GM12892 (cell line): ENCODE results near the gene WDR11.

Experiments used
- DNase-seq: peaks from one replicate; pipeline ENCODE4 v3.0.0; 2011; ENCODE audit not compliant: insufficient read length
- FAIRE-seq: peaks from 2 replicates; lab custom pipeline; 2011; peaks lifted over from hg19 to GRCh38; lab: Jason Lieb, UNC
- POLR2A ChIP-seq: IDR thresholded peaks from 2 replicates; pipeline ENCODE4 v1.6.1; 2011; ENCODE audit warnings: low read depth, low read length, control low read depth
- POLR2AphosphoS5 ChIP-seq: IDR thresholded peaks from 2 replicates; pipeline ENCODE4 v1.6.1; 2011; ENCODE audit warnings: low read depth, low read length, control low read depth
- TAF1 ChIP-seq: IDR thresholded peaks from 2 replicates; pipeline ENCODE4 v1.6.1; 2011; ENCODE audit warnings: low read depth, mild to moderate bottlenecking, control low read depth, low read length, borderline replicate concordance

WDR11 gene

DNA sequence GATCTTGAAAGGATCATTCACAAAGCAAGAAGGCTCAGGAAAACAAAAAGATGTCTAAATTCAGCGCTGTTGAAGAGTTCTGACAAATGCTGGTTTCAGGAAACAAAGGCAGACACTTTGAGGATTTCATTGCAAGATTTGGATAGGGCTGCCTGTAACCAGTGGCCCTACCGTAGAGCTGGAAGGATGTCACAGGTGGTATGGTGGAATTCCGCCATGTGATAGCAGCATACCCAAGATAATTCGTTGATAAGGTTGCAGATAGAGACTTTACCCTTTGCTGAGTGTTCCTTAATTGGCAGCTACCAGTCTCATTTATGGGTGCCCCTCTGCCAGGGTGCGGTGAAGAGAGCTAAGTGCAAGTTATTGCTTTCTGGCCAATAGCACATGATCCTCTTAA is 100.1 kb downstream of the WDR11 start:
- no peak for FAIRE-seq
- no peak for DNase-seq
- TF ChIP-seq TAF1 (no peak), POLR2AphosphoS5 (no peak), POLR2A (no peak)

DNA sequence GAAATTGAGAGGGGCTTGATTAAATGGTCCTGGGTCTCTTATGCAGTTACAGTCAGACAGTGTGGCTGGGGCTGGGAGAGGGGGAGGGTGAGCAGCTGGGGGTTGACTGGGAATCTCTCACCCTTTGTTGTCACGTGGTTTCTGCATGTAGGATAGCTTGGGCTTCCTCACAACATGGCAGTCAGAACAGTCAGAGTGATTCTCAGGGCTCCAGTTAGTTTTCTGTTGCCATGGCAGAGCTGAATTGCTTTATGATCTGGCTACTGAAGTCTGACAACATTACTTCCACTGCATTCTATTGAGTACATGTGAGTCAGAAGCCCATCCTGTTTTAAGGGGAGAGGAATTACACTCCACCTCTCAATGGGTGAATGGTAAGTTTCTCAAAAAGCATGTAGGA is 102.7 kb downstream of the WDR11 start:
- FAIRE-seq (no peak), DNase-seq (no peak)
- no peak for TF ChIP-seq POLR2A
- no peak for TF ChIP-seq POLR2AphosphoS5
